Panc1 (cell line): Measurements from ENCODE around the gene CDIPT. TPM values are rescaled to one million over a fixed set of nuclear protein-coding genes. Genes with fewer than 3 reads are reported as not detected.

Experiments
- ATAC-seq: fragments of 200-7000 bp; cut with Tn5 transposase; 2 replicates; pipeline ENCODE4 v1.9.1; 2020; ENCODE audit warnings: mild to moderate bottlenecking, moderate library complexity
- BruUV-seq: library from RNA; stranded (reverse); fragments of 400-500 nt; replicated peaks from 2 replicates; lab custom pipeline; 2021; lab: Mats Ljungman, UMichigan
- CTCF ChIA-PET: fragments of 300-600 bp; sonication (Branson Sonifier 250); formaldehyde crosslinking; loops from one replicate; lab custom pipeline; 2022; ENCODE audit warnings: antibody characterized with exemption; lab: Charles Lee
- POLR2A ChIA-PET: fragments of 300-600 bp; sonication (Branson Sonifier 250); formaldehyde crosslinking; loops from one replicate; lab custom pipeline; 2022; ENCODE audit warnings: antibody characterized with exemption; lab: Charles Lee
- DNase-seq: peaks from one replicate; pipeline ENCODE4 v3.0.0-alpha.2; 2010; ENCODE audit warnings: low read depth, low spot score
- H3K27ac ChIP-seq: 2 replicates; pipeline ENCODE4 v1.5.1; 2011; ENCODE audit warnings: mild to moderate bottlenecking, low read length, inconsistent platforms
- H3K27me3 ChIP-seq: fragments of 200-500 bp; sonication (Bioruptor generic); 2 replicates; pipeline ENCODE4 v1.6.0; 2014; ENCODE audit warnings: low read length, inconsistent platforms; ENCODE audit not compliant: control insufficient read depth, insufficient read depth
- H3K36me3 ChIP-seq: fragments of 200-500 bp; sonication (Bioruptor generic); 2 replicates; pipeline ENCODE4 v1.5.1; 2014; ENCODE audit warnings: inconsistent platforms, mild to moderate bottlenecking, low read length, moderate library complexity; ENCODE audit not compliant: control insufficient read depth, insufficient read depth
- H3K4me1 ChIP-seq: 2 replicates; pipeline ENCODE4 v1.5.1; 2011; ENCODE audit warnings: inconsistent platforms, mild to moderate bottlenecking, low read length, moderate library complexity; ENCODE audit not compliant: control insufficient read depth, insufficient read depth
- H3K4me3 ChIP-seq, 2 experiments: 2 replicates each; pipeline ENCODE4 v1.5.1; 2011 to 2012; ENCODE audit warnings: low read depth in 2 of 2, low read length in 2 of 2, mild to moderate bottlenecking in 2 of 2, inconsistent platforms in 1 of 2, moderate library complexity in 1 of 2
- H3K9me3 ChIP-seq: fragments of 200-500 bp; sonication (Bioruptor generic); 2 replicates; pipeline ENCODE4 v1.5.1; 2014; ENCODE audit warnings: low read depth, mild to moderate bottlenecking, inconsistent platforms, low read length, moderate library complexity; ENCODE audit not compliant: control insufficient read depth, insufficient read depth
- CTCF ChIP-seq: fragments of 450-650 bp; IDR thresholded peaks from 2 replicates; pipeline ENCODE4 v1.5.1; 2017; ENCODE audit warnings: mild to moderate bottlenecking
- POLR2AphosphoS5 ChIP-seq: IDR thresholded peaks from 2 replicates; pipeline ENCODE4 v1.6.1; 2012; ENCODE audit warnings: mild to moderate bottlenecking, low read depth, low read length, moderate library complexity
- SIN3A ChIP-seq: IDR thresholded peaks from 2 replicates; pipeline ENCODE4 v1.6.1; 2012; ENCODE audit warnings: low read depth, mild to moderate bottlenecking, low read length, moderate library complexity, borderline replicate concordance; ENCODE audit not compliant: insufficient read depth
- TCF7L2 ChIP-seq: IDR thresholded peaks from 2 replicates; pipeline ENCODE4 v1.6.1; 2011; ENCODE audit warnings: mild to moderate bottlenecking, low read depth, low read length, inconsistent platforms
- in situ Hi-C: cut with HindIII; loops from 2 replicates; pipeline ENCODE4 v1.10.0; 2016; ENCODE audit warnings: low sequenced_read_pairs, low pct_unique_long_range_greater_than_20kb
- intact Hi-C: fragments of 100-400 bp; cut with micrococcal nuclease; formaldehyde crosslinking; loops from one replicate; pipeline ENCODE4 v1.10.0; 2022; ENCODE audit not compliant: unreplicated experiment
- total RNA-seq: library from RNA; stranded (reverse); gene quantifications from one replicate; pipeline ENCODE4 v1.2.1, GENCODE V29; 2021; ENCODE audit not compliant: unreplicated experiment
- TF ChIP-seq, protein P1 (sequence below), 2 experiments: IDR thresholded peaks; 2 replicates each; pipeline ENCODE4 v1.6.1; 2011 to 2012; ENCODE audit warnings: low read depth in 2 of 2, control low read depth in 1 of 2, low read length in 1 of 2, mild to moderate bottlenecking in 1 of 2, moderate library complexity in 1 of 2; ENCODE audit not compliant: insufficient read depth in 1 of 2

CDIPT gene
- total RNA-seq, 1 experiment from 2014 or later, result 71.6 TPM

DNA sequence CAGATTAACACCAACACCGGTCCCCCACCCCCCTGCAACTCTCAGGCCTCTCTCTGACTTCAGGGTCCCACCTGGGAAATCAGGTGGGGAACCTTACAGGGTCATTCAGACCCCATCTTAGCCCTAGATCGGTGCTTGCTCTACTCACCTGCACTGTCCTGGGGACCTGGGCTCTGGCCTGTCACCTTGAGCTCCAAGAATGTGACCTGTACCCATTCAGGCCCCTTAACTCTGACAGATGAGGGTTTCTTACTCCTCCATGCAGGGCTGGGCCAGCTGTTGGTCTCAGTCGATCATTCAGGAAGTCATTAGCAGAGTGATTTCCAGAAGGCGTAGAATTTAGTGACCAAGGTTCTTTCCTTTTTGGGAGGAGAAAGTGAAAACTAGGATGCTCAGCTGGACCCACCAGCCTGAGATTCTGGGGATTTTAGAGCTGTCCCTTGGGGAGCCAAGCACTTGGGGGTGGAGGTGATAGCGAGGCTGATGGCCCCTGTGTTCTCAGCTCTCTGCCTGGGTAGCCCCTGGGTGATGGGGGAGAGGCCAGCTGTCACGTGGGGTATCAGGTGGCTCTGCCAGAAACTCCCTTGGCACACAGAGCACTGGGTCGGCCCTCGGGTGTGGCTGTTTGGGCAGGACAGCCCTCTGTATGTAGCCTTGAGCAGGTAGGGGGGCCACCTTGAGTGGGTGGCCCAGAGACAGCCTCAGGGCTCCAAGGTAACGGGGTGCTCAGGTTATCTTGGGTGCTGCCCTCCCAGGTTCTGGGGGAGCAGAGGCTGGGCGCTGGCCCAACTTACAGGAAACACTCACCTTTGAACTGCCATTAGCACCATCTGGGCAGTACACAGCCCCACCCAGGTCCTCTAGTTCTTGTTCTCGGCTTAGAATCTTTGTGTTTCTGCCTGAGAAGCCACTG lies 42.0 kb downstream of the CDIPT start:
- ATAC-seq (peak; percentile 36), DNase-seq (no peak)
- H3K27ac ChIP-seq, result peak overlapping the region; percentile 94
- CTCF ChIA-PET, result interaction anchor here (0.6 to 1.9 kb wide), 3 partner anchors 13 to 78 kb away, joined by 4 to 11 read pairs (median 10); partner anchors contain the start of gene SEZ6L2
- peaks cover 63% of the 10 kb centered on the region for H3K4me1 ChIP-seq
- TF ChIP-seq, protein P1, sequence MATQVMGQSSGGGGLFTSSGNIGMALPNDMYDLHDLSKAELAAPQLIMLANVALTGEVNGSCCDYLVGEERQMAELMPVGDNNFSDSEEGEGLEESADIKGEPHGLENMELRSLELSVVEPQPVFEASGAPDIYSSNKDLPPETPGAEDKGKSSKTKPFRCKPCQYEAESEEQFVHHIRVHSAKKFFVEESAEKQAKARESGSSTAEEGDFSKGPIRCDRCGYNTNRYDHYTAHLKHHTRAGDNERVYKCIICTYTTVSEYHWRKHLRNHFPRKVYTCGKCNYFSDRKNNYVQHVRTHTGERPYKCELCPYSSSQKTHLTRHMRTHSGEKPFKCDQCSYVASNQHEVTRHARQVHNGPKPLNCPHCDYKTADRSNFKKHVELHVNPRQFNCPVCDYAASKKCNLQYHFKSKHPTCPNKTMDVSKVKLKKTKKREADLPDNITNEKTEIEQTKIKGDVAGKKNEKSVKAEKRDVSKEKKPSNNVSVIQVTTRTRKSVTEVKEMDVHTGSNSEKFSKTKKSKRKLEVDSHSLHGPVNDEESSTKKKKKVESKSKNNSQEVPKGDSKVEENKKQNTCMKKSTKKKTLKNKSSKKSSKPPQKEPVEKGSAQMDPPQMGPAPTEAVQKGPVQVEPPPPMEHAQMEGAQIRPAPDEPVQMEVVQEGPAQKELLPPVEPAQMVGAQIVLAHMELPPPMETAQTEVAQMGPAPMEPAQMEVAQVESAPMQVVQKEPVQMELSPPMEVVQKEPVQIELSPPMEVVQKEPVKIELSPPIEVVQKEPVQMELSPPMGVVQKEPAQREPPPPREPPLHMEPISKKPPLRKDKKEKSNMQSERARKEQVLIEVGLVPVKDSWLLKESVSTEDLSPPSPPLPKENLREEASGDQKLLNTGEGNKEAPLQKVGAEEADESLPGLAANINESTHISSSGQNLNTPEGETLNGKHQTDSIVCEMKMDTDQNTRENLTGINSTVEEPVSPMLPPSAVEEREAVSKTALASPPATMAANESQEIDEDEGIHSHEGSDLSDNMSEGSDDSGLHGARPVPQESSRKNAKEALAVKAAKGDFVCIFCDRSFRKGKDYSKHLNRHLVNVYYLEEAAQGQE (IDR thresholded peaks at IDR 0.05; ENCODE audit: insufficient read depth in 1 of 2, low read depth in 2 of 2, low read length in 1 of 2), result no peak
- peak; percentile 73 for TF ChIP-seq POLR2AphosphoS5
- TF ChIP-seq CTCF, result no peak
- TF ChIP-seq SIN3A, result 0 out of 2 replicates have a peak, but pooled peaks have one; percentile 22
- no peak for TF ChIP-seq TCF7L2
- in situ Hi-C loops (no loop called here), intact Hi-C loops (no loop called here)
- POLR2A ChIA-PET, result interaction anchor here (0.6 kb wide), 2 partner anchors 9 to 415 kb away, joined by 4 read pairs; partner anchors contain the start of gene NPIPB11
- BruUV-seq, result no TSS peak
- H3K4me3 ChIP-seq, result peak overlapping the region; percentile 69 to 94
- H3K27me3 ChIP-seq, result no peaks in the 10 kb centered on the region
- H3K36me3 ChIP-seq, result peaks cover 3% of the 10 kb centered on the region
- H3K9me3 ChIP-seq, result no peaks in the 10 kb centered on the region

DNA sequence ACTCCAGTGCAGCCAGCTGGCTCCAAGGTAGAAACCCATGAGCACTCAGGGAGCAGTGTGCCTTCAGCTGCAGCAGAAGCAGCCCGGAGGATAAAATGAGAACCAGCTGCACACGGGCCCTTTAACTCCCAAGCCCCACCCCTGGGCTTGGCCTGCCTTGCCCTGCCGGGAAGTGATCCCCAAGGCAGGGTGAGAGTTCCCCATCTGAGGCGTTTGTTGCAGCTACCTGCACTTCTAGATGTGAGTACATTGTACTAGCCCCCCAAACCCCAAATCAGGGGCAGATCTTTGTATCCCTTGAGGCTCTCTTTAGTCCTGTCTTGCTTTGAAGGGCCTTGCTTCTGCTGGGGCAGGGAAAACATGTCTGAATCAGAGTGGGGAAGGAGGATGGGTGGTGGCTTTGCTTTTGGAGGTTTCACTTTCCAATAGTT lies 42.7 kb downstream of the CDIPT start, which contains the start of gene MVP:
TSS of gene MVP (plus strand) at position 192 of the 431 bp plus-strand sequence. CDS start 10,088 bp downstream, outside the sequence.
- Histone ChIP-seq H3K9me3 (no peaks in the 10 kb centered on the region), H3K27ac (peak within 1 kb of the TSS; percentile 94), H3K27me3 (no peaks in the 10 kb centered on the region), H3K4me1 (peaks cover 61% of the 10 kb centered on the region), H3K4me3 (peak within 1 kb of the TSS; percentile 69 to 94), H3K36me3 (peaks cover 3% of the 10 kb centered on the region)
- intact Hi-C loops (no loop called here), in situ Hi-C loops (no loop called here)
- TF ChIP-seq SIN3A (peak; percentile 94), POLR2AphosphoS5 (peak; percentile 80), CTCF (no peak), TCF7L2 (no peak; the same call in 1 of the 2 replicates)
- TF ChIP-seq, protein P1 (IDR thresholded peaks at IDR 0.05; ENCODE audit: insufficient read depth in 1 of 2, low read depth in 2 of 2, low read length in 1 of 2), result no peak
- BruUV-seq, result no TSS peak
- DNase-seq, result no peak
- peak; percentile 49 for ATAC-seq
- POLR2A ChIA-PET, result interaction anchor here (0.5 to 0.6 kb wide), 2 partner anchors 191 to 1046 kb away, joined by 3 to 6 read pairs; no protein-coding TSS in a partner anchor
- CTCF ChIA-PET, result interaction anchor here (0.6 to 1.9 kb wide), 5 partner anchors 12 to 212 kb away, joined by 3 to 11 read pairs (median 5); partner anchors contain the start of gene SEZ6L2
